Glomerular endothelial cell (primary cell): Measurements from ENCODE around the gene CRYBG2. TPM values are rescaled to one million over a fixed set of nuclear protein-coding genes. Genes with fewer than 3 reads are reported as not detected.
A peak's percentile ranks its signal among the peaks of the same experiment; 100 is the strongest.
"Not testable (repeated sequence)": the region's sequence is repeated elsewhere in the genome, so short reads cannot be mapped to it uniquely, and the experiment has no call there.

Source experiments
- DNase-seq: peaks from one replicate; pipeline ENCODE4 v3.0.0-alpha.2; 2011; ENCODE audit warnings: low read depth, low spot score; ENCODE audit errors: extremely low read depth
- total RNA-seq: library from RNA; depleted of rRNA; stranded (reverse); fragments of >200 nt; gene quantifications from 2 replicates; pipeline ENCODE4 v1.2.3, GENCODE V29; 2015

Gene CRYBG2
- total RNA-seq, 1 donor from 2014 or later: not detected

DNA sequence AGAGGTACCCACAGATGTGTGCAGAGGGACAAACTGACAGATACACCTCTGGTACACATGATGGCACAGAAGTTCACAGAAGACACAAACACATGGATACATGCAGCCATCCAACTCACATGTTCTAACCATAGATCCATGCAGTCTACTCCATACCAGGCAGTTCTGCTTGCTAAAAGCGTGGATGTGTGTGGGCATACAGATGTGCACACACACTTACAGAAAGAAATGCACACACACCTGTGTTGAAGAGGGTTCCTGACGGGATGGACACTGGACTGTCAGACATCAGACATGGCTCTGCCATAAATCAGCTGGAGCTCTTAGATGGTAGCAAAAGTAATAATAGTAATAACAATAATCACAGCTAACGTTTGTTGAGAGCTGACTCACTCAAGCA lies 29.4 kb downstream of the CRYBG2 start:
- no peak for DNase-seq

DNA sequence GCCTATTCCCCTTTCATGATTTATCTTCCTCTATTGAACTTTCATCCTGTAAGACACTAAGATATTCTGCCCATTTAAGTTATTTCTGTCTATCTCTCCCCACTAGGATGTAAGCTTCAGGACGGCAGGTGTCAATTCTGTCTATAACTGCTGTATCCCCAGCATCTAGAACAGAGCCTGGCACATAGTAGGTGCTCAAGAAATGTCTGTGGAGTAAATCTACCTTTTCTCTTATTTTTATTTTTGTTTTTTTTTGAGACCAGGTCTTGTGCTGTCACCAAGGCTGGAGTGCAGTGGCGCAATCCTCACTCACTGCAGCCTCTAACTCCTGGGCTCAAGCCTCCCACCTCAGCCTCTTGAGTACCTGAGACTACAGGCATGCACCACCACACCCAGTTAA lies 30.5 kb downstream of the CRYBG2 start:
- DNase-seq: no peak

DNA sequence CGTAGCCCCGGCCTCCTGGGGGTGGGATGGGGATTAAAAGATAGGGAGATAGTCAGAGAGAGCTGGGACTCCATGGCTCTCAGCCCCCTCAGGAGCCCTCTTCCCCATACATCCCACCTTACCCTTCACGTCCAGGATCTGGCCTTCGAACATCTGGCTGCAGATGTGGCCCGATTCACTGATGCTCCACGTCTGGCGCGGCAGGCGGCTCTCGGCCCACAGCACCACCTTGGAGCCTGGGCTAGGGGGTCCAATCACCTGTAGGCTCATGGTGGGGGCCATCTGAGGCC lies 31.9 kb downstream of the CRYBG2 start:
- no peak for DNase-seq

DNA sequence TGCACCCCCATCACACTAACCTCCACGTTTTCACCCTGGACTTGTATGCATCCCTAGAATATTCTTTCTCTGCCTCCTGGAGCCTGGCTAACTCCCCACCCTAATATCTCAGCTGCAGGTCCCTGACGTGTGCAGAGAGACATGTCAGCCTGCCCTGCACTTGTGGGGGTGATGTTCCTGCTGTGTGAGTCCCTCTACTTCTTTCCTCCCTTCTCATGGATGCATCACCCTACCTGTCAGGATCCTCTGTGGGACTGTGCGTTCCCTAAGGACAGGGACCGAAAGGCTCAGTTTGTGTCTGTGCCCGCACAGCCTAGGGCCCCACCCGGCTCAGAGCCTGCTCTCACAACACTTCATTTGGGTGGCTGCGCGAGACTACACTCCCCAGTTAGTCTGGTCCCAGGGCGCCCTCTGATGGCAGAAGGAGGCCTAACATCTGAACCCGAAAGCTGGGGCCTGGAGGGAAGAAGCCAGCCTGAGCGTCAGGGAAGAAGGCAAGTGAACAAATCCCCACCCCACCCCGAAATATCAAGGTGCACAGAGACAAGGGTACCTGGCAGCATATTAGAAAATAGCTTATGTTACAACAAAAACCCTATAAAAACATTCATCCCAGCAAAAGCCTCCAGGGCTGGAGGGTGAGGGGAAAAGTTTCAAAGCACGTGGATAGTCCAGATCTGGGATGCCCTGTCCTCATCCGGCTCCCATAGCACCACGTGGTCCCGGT lies 32.5 kb downstream of the CRYBG2 start:
- DNase-seq: peak; percentile 41

DNA sequence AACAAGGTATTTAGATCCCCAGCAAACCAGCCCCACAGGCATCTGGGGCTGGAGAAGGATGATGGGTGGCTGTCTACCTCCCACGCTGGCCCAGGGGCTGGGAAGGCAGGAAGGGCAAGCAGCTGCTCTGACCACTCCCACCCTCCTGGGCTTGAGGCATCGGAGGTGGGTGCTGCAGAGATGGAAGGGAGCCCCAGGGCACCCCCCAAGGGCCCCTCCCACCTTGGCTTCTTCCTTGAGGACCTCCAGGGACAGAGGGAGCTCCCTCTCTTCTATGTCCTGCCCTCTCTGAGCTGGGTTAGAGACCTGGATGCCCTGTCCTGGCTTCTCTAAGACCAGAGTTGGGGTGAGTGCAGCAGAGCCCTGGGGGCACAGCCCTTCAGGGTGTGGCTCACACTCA lies 33.0 kb downstream of the CRYBG2 start:
- DNase-seq: no peak

DNA sequence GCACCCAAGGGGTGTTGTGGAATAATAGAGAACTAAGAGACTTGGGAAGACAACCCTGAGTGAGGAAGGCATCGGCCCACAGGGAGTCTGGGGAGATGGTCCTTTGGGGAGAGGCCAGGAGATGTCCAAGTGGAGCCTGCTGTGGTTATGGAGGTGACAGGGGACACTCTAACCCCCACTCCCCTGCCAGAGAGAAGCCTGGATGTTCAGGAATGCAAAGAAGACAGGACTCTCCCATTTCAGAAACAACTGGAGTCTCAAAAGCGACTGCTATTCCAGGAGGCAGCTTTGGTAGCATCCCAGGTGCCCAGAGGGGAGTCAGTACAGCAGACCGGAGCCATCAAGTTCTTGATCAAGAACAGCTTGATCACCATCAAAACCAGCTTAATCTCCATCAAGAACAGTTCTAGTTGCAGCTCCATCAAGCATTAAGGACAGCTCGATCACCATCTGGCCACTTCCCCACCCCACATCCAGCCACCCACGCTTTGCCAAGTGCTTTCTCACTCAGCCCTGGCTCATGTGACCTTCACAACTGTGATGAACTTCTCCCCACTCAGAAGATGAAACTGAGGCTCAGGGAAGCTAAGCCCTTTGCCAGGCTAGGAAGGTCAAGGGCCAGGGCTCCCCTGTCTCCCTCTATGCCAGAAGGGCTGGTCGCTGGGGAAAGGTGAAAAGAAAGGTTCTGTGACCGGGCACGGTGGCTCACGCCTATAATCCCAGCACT lies 35.4 kb downstream of the CRYBG2 start:
- no peak for DNase-seq

DNA sequence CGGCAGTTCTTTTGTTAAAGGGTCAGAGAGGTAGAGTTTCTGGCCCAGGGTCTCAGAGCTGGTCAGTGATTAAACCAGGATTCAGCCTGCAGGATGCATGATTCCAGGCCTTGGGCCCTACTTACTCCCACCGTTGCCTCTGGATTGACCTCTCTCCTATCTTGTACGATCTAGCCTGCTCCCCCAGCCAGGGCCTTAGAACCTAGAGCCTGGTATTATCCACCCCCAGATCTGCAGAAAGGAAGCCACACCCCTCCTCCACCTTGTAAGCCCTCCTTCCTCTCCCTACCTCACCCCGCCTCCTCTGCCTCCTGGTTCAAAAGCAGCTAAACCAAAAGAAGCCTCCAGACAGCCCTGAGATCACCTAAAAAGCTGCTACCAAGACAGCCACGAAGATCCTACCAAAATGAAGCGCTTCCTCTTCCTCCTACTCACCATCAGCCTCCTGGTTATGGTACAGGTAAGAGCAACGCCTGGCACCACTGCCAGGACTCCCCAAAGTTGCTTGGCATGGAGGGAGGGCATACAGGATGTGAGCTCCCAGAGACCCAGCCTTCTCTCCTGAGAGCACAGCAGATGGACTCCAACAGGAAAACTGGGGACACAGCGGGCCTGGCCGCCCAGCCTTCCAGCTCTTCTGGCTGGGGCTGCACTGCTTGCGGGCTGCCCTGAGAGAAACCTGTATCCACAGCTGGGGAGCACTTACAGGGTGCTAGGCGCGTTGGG lies 36.2 kb downstream of the CRYBG2 start, which contains the start of gene CD52:
Gene CD52 (plus strand): TSS at position 347 of the 726 bp plus-strand sequence. CDS start 60 bp downstream, at position 407.
- DNase-seq: no peak

DNA sequence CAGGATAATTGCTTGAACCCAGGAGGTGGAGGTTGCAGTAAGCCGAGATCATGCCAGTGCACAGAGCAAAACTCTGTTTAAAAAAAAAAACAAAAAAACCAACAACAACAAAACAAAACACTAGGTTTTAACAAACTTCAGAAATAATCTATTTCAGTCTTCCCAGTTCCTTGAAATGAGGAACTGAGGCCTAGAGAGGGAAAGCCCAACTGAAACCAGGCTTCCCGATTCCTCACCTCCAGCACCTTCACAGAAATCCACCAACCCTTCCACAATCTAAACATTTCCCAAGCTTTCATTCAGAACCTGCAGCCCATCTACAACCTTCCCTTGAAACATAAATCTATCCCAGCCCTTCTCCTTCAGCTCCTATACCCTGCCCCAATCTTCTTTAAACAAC lies 36.8 kb downstream of the CRYBG2 start:
- no peak for DNase-seq

DNA sequence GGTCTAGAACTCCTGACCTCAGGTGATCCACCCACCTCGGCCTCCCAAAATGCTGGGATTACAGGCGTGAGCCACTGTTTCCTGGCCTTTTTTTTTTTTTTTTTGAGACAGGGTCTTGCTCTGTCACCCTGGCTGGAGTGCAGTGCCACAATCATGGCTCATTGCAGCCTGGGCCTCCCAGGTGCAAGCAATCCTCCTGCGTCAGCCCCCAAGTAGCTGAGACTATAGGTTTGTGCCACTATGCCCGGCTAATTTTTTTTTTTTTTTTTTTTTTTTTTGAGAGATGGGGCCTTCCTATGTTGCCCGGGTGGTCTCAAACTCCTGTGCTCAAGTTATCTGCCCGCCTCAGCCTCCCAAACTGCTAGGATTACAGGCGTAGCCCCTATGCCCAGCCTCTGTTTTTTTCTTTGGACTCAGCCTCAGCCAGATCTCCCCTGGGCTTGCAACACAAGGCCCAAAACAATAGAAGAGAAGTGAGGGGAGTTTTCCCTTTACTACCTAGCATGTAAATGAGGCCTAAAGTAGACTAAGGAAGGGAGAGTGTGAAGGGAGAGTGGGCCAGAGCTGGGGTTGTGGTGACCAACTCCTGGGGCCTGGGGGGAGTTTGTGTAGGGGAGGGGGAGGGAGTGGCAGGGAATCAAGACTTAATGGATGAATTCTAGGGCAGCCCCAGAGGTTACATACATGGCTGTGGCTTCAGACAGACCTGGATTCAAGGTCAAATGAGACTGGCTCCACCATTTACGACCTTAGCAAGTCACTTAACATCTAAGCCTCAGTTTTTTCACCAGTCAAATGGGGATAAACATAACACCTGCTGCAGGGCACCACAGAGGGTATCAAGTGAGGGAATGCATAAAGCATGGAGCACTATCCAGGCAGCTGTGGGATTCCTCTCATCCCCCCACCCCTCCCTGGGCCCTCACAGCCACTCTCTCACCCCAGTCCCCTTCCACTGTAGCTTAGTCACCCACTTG lies 37.8 kb downstream of the CRYBG2 start:
- no peak for DNase-seq

DNA sequence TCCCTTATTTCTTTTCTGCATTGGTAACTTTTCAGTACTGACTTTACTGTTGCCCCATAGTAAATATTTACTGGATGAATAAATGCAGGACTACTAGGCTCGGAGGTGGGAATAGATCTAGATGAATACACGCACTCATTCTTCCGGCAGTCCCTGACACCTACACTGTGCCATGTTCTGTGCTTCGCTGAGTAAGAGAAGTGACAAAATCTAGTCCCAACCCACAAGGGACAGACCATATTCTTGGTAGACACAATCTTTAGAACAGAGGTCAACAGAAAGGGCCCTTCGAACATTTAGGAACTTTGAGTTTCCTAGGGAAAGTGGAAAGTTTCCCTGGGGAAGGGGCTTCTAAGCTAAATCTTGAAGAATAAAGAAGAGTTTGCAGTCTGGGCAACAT lies 39.4 kb downstream of the CRYBG2 start:
- DNase-seq: no peak

DNA sequence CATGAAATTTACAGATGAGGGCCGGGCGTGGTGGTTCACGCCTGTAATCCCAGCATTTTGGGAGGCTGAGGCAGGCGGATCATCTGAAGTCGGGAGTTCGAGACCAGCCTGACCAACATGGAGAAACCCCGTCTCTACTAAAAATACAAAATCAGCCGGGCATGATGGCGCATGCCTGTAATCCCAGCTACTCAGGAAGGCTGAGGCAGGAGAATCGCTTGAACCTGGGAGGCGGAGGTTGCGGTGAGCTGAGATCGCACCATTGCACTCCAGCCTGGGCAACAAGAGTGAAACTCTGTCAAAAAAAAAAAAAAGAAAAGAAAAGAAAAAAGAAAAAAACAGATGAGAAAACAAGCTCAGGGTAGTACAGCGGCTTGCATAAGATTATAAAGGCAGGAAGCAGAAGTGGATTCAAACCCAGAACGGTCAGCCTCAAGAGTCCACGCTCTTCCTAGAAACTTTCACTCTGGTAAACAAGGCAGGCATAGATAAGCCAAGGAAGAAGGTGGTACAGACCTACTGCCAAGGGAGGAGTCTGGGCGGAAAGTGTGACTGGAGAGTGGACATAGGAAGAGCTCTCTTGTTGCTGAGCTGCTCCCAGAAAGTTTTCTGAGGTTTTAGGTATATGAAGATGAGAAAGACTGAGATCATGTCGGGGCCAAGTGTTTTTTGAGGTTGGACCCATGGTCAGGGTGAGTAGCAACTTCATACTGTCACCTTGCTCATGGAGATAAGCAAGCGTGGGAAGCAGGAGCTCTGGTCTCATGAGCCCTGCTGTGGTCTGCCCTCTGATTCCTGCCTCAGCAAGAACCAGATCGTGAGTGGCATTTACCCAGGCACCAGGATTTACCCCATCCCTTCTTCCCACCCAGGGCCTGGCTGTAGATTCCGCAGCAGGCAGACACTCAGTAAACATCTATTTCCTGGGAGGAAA lies 45.7 kb downstream of the CRYBG2 start:
- not testable (repeated sequence) for DNase-seq

DNA sequence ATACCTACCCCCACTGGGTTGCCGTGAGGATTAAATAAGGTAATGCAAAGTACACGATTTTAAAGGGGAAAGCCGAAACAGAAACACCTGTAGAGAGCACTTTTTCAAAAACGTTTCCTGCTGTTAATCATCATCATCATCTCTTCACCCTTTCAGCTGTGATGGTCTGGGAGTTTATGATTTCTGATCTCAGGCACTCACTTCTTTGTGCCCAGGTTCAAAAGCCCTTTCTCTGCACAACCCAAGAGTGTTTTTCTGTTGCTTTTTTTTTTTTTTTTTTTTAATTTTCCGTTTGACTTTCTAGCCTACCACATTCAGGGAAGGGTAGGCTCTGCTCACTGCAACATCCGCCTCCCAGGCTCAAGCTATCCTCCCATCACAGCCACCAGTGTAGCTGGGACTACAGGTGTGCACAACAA lies 46.6 kb downstream of the CRYBG2 start:
- no peak for DNase-seq

DNA sequence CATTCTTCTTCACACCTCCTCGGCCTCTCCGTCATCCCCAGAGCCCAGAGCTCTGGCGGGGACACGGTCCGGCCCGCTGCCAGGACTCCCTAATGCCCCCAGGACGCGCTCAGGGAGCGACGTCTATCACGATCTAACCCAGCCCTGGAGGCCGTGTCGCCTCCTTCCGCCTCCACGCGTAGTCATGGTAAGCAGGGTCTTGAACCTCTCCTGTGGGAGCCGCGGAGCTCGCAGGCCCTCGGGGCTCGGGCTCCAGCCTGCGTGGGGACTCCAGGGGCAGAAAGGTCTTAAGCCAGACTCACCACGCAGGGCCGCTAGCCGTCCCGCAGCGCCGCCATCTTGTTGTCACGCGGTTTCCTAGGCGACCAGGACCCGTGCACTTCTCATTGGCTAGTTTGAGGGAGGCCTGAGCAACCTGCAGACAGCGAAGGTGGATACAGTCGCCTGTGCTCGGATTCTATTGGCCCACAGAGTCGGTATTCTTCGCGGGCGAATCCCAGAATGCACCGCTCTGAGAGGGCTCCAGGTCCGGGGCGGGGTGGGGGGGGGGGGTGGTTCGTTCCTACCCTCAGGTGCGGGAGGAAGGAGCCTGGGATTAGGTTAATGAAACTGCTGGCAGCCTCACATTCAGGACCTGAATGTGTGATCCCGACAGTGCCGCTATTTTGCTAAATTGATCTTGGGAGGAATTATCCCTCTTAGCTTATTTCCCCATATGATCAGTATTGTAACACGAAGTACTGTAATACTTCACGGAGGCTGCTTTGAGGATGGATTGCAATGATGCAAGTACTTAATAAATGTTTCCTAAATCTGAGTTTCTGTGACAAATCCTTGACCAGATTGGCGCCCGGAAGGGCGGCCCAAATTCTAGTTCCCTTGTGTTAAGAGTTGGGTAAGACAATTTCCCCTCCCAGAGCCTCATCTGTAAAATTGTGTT lies 47.4 kb downstream of the CRYBG2 start, which contains the start of gene UBXN11:
Gene UBXN11 (minus strand): TSS at position 347 of the 940 bp plus-strand sequence. CDS start 3,753 bp downstream, outside the sequence.
- peak; percentile 71 for DNase-seq

DNA sequence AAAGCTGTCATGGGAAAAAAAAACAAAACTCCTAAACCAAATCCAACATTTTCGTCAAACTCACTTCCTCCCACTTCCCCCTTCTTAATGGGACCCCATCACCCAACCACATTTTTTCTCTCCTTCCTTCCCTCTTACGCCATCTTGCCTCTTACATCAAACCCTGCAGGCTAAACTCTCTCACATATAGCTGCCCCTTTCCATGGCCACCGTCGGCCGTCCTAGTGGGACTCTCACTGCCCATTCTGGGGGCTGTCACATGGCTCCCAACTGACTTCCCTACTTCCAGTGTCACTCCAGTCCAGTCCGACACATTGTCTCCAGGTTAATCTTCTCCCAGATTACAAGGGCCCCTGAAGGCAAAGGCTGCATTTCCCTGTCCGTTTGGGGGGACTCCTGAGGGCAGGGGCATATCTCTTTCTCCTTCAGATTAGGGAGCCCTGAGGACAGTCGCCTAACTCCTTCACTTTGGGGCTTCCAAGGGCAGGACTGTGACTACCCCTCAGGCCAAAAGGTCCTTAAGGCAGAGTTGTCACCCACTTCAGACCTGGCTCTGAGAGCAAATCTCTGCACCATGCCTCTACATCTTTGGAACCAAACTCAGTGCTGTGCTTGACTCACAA lies 48.2 kb downstream of the CRYBG2 start:
- no peak for DNase-seq

DNA sequence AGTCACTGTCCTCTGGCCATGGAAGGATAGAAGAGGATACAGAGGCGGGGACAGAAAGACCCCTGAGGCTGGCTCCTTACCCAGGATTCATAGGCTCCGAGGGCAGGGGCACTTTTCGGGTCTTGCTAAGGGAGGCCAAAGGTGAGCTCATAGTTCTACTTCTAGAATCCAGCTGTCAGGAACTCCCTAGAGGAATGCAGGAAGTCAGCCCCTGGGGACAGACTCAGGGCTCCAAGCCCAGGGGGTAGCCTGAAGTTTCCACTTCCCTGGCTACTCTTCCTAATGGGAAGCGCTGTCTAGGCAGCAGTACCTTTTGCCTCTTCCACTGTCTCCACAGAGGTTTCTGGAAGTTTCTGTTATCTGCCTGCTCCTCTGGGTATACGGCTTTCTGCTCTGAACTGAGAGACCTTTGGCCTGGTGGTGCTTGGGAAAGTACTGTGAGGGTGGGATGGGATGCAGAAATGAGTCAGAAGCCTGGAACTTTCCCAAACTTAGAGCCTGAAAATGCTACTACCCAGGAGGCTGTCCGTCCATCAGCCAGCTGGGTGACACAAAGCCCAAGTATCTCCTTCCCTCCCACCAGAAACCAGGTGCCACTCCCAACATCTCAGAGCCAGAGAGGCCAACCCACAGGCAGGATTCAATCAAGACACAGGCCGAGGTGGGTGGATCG lies 51.1 kb downstream of the CRYBG2 start:
- DNase-seq: no peak

DNA sequence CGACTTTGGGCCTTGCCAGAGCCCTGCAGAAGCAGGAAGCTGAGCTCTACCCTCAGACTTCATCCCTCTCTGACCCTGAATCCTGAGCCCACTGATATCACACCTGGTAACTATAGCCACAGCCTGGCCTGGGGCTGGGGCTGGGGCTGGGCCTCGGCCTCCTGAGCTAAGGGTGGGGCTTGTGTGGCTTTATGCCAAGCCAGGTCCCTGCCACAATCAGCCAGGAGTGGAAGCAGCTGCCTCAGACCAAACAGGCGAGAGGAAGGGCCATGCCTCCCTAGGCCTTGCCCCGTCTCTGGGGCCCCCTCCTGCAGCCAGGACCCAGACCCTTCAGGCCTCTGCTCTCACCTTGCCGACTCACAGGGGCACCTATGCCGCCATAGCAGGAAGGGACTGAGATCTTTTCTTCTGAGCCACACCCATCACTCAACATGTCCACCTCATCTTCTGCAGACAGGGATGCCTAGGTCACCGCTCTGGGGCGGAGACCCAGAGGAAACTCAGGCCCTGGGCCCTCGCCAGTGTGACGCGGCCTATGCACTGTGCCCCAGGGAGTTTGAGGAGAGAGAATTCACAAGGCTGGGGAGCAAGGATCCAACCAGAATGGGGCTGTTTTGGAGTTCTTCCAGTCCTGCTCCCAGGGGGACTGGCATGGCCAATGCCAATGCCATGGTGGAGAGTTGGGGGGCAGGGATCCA lies 53.2 kb downstream of the CRYBG2 start:
- no peak for DNase-seq

DNA sequence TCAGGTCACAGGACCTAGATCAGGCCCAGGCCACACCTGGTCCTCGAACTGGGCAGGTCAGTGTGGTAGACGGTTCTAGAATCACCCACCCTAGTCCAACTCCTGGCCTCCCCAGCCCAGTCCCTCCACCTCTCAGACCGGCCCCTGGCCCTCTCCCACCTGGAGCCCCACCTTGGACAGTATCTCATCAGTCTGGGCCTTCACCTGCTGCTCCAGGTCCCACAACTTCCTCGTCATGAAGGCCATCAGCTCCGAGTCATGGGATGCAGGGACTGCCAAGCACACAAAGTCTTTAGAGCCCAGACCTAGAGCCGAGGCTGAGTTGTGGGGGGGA lies 56.2 kb downstream of the CRYBG2 start:
- no peak for DNase-seq
